IMR-90 (cell line): ENCODE data around the gene NOC2L. TPM values are rescaled to one million over a fixed set of nuclear protein-coding genes. Genes with fewer than 3 reads are reported as not detected.

ENCODE experiments used
- ATAC-seq: fragments of 200-7000 bp; cut with Tn5 transposase; 2 replicates; pipeline ENCODE4 v1.9.1; 2020; ENCODE audit warnings: low read depth, mild to moderate bottlenecking, moderate library complexity
- BruUV-seq: library from RNA; stranded (reverse); fragments of 400-500 nt; replicated peaks from 2 replicates; lab custom pipeline; 2021; lab: Mats Ljungman, UMichigan
- CTCF ChIA-PET: fragments of 300-600 bp; formaldehyde crosslinking; extraction: SDS; loops from one replicate; lab custom pipeline; 2021; ENCODE audit warnings: antibody characterized with exemption; lab: Yijun Ruan, JAX
- POLR2A ChIA-PET: fragments of 300-600 bp; sonication (Branson Sonifier 250); formaldehyde crosslinking; loops from one replicate; lab custom pipeline; 2022; ENCODE audit warnings: antibody characterized with exemption; ENCODE audit not compliant: unreplicated experiment; lab: Charles Lee
- DNase-seq: peaks from one replicate; pipeline ENCODE4 v3.0.0; 2013
- H2AFZ ChIP-seq: replicated peaks from 2 replicates; pipeline ENCODE3; 2013; ENCODE audit warnings: low read length, mild to moderate bottlenecking; ENCODE audit not compliant: poor library complexity
- H2AK5ac ChIP-seq: 2 replicates; pipeline ENCODE4 v1.6.1; 2013; ENCODE audit warnings: low read depth, low read length, inconsistent platforms
- H2AK9ac ChIP-seq: replicated peaks from 2 replicates; pipeline ENCODE3; 2013; ENCODE audit warnings: mild to moderate bottlenecking, low read depth, low read length, moderate library complexity; ENCODE audit not compliant: poor library complexity
- H2BK120ac ChIP-seq: 2 replicates; pipeline ENCODE4 v1.6.1; 2013; ENCODE audit warnings: low read depth, low read length, inconsistent platforms
- H2BK15ac ChIP-seq: 3 replicates; pipeline ENCODE4 v1.6.1; 2013; ENCODE audit warnings: low read depth, low read length, inconsistent platforms
- H2BK20ac ChIP-seq: 2 replicates; pipeline ENCODE4 v1.6.1; 2013; ENCODE audit warnings: low read depth, mild to moderate bottlenecking, inconsistent platforms, low read length, moderate library complexity
- H2BK5ac ChIP-seq: 2 replicates; pipeline ENCODE4 v1.6.1; 2013; ENCODE audit warnings: mild to moderate bottlenecking, low read depth, low read length, inconsistent platforms; ENCODE audit not compliant: poor library complexity, severe bottlenecking
- H3K14ac ChIP-seq: replicated peaks from 2 replicates; pipeline ENCODE4 v1.6.1; 2013; ENCODE audit warnings: low read depth, low read length, inconsistent platforms
- H3K18ac ChIP-seq: 2 replicates; pipeline ENCODE4 v1.6.1; 2013; ENCODE audit warnings: low read depth, low read length, control low read depth
- H3K23ac ChIP-seq: 2 replicates; pipeline ENCODE4 v1.6.1; 2013; ENCODE audit warnings: low read depth, low read length, inconsistent platforms
- H3K27ac ChIP-seq: 2 replicates; pipeline ENCODE4 v1.5.1; 2013; ENCODE audit warnings: mild to moderate bottlenecking, control low read depth, low read length; ENCODE audit not compliant: insufficient read depth
- H3K27me3 ChIP-seq: 2 replicates; pipeline ENCODE4 v1.6.1; 2013; ENCODE audit warnings: low read length; ENCODE audit not compliant: control insufficient read depth, insufficient read depth
- H3K36me3 ChIP-seq: 2 replicates; pipeline ENCODE4 v1.6.1; 2013; ENCODE audit warnings: low read length, mixed read lengths; ENCODE audit not compliant: control insufficient read depth, insufficient read depth
- H3K4ac ChIP-seq: 2 replicates; pipeline ENCODE4 v1.6.1; 2013; ENCODE audit warnings: low read depth, low read length, inconsistent platforms
- H3K4me1 ChIP-seq: 2 replicates; pipeline ENCODE4 v1.6.1; 2013; ENCODE audit warnings: low read length, mixed read lengths; ENCODE audit not compliant: control insufficient read depth, insufficient read depth
- H3K4me2 ChIP-seq: 2 replicates; pipeline ENCODE4 v1.6.1; 2013; ENCODE audit warnings: low read depth, mild to moderate bottlenecking, control low read depth, low read length, moderate library complexity
- H3K4me3 ChIP-seq: 2 replicates; pipeline ENCODE4 v1.5.1; 2013; ENCODE audit warnings: low read depth, mild to moderate bottlenecking, control low read depth, low read length, moderate library complexity; ENCODE audit not compliant: insufficient read depth
- H3K56ac ChIP-seq: 2 replicates; pipeline ENCODE4 v1.6.1; 2013; ENCODE audit warnings: low read length, inconsistent platforms; ENCODE audit not compliant: insufficient read depth; ENCODE audit errors: extremely low read depth
- H3K79me1 ChIP-seq, 2 experiments: 2 replicates each; pipeline ENCODE4 v1.6.1; 2013; ENCODE audit warnings: low read length in 2 of 2, inconsistent platforms in 1 of 2, low read depth in 1 of 2
- H3K9ac ChIP-seq: 2 replicates; pipeline ENCODE4 v1.6.1; 2013; ENCODE audit warnings: low read depth, low read length, control low read depth
- H3K9me1 ChIP-seq: 2 replicates; pipeline ENCODE4 v1.6.1; 2013; ENCODE audit warnings: low read length, inconsistent platforms; ENCODE audit not compliant: insufficient read depth
- H3K9me3 ChIP-seq: 2 replicates; pipeline ENCODE4 v1.6.1; 2013; ENCODE audit warnings: low read length; ENCODE audit not compliant: control insufficient read depth, insufficient read depth
- H4K20me1 ChIP-seq: 2 replicates; pipeline ENCODE4 v1.6.1; 2013; ENCODE audit warnings: low read length, inconsistent platforms; ENCODE audit not compliant: insufficient read depth
- H4K5ac ChIP-seq: 2 replicates; pipeline ENCODE4 v1.6.1; 2013; ENCODE audit warnings: mild to moderate bottlenecking, low read depth, low read length, control low read depth
- H4K8ac ChIP-seq, 2 experiments: 2 replicates each; pipeline ENCODE4 v1.6.1; 2013; ENCODE audit warnings: low read depth in 2 of 2, low read length in 2 of 2, control low read depth in 1 of 2, inconsistent platforms in 1 of 2
- H4K91ac ChIP-seq: 2 replicates; pipeline ENCODE4 v1.6.1; 2013; ENCODE audit warnings: low read depth, low read length, inconsistent platforms; ENCODE audit not compliant: insufficient read depth
- BHLHE40 ChIP-seq: fragments of 150-350 bp; IDR thresholded peaks from 2 replicates; pipeline ENCODE4 v1.6.1; 2016; ENCODE audit warnings: mild to moderate bottlenecking, low read depth, low read length
- CEBPB ChIP-seq: IDR thresholded peaks from 2 replicates; pipeline ENCODE4 v1.6.1; 2012; ENCODE audit warnings: low read depth, low read length, improper control_type of control experiment
- CHD1 ChIP-seq: IDR thresholded peaks from 2 replicates; pipeline ENCODE4 v1.6.1; 2012; ENCODE audit warnings: low read depth, low read length, improper control_type of control experiment
- CTCF ChIP-seq: conservative IDR thresholded peaks from 2 replicates; pipeline ENCODE4 v1.5.1; 2012; ENCODE audit warnings: mild to moderate bottlenecking, low read depth, low read length, improper control_type of control experiment
- ELK1 ChIP-seq: fragments of 150-350 bp; IDR thresholded peaks from 2 replicates; pipeline ENCODE4 v1.6.1; 2016; ENCODE audit warnings: low read depth, mild to moderate bottlenecking, low read length, moderate library complexity, borderline replicate concordance
- FOS ChIP-seq: fragments of 150-350 bp; IDR thresholded peaks from 2 replicates; pipeline ENCODE4 v1.6.1; 2016; ENCODE audit warnings: low read depth, low read length
- MAFK ChIP-seq: IDR thresholded peaks from 2 replicates; pipeline ENCODE4 v1.6.1; 2012; ENCODE audit warnings: low read depth, low read length, improper control_type of control experiment
- MAZ ChIP-seq: IDR thresholded peaks from 2 replicates; pipeline ENCODE4 v1.6.1; 2012; ENCODE audit warnings: low read depth, mild to moderate bottlenecking, low read length, improper control_type of control experiment, moderate library complexity, borderline replicate concordance
- MXI1 ChIP-seq: IDR thresholded peaks from 2 replicates; pipeline ENCODE4 v1.6.1; 2012; ENCODE audit warnings: low read depth, mild to moderate bottlenecking, low read length, moderate library complexity, borderline replicate concordance
- NFE2L2 ChIP-seq: fragments of 150-350 bp; IDR thresholded peaks from 2 replicates; pipeline ENCODE4 v1.6.1; 2016; ENCODE audit warnings: low read depth, mild to moderate bottlenecking, low read length
- POLR2A ChIP-seq: IDR thresholded peaks from 2 replicates; pipeline ENCODE4 v1.6.1; 2012; ENCODE audit warnings: mild to moderate bottlenecking, low read depth, low read length
- RAD21 ChIP-seq: IDR thresholded peaks from 2 replicates; pipeline ENCODE4 v1.6.1; 2012; ENCODE audit warnings: low read length, improper control_type of control experiment
- RCOR1 ChIP-seq: IDR thresholded peaks from 2 replicates; pipeline ENCODE4 v1.6.1; 2012; ENCODE audit warnings: mild to moderate bottlenecking, low read length, improper control_type of control experiment; ENCODE audit not compliant: insufficient replicate concordance
- RFX5 ChIP-seq: IDR thresholded peaks from 2 replicates; pipeline ENCODE4 v1.8.0; 2012; ENCODE audit warnings: low read depth, mild to moderate bottlenecking, low read length, moderate library complexity
- SMC3 ChIP-seq: fragments of 150-350 bp; IDR thresholded peaks from 2 replicates; pipeline ENCODE4 v1.6.1; 2016; ENCODE audit warnings: low read depth, mild to moderate bottlenecking, antibody characterized with exemption, low read length, moderate library complexity
- USF2 ChIP-seq: fragments of 150-350 bp; IDR thresholded peaks from 2 replicates; pipeline ENCODE4 v1.6.1; 2017; ENCODE audit warnings: mild to moderate bottlenecking, antibody characterized with exemption, low read length, low read depth
- WGBS, 2 experiments: methylation state at CpG; one replicate each; pipeline versions ENCODE4 v1.1.5 to v1.1.7; 2013; ENCODE audit warnings: missing lambda C conversion rate in 2 of 2; ENCODE audit not compliant: insufficient read length in 1 of 2; ENCODE audit errors: extremely low coverage in 2 of 2; 5-methylcytosine and 5-hydroxymethylcytosine counted together
- dilution Hi-C: fragments of 300-500 bp; cut with HindIII; formaldehyde crosslinking; loops from one replicate; pipeline ENCODE4 v1.14.3; 2018; ENCODE audit warnings: low sequenced_read_pairs; ENCODE audit not compliant: unreplicated experiment
- in situ Hi-C: fragments of 300-500 bp; cut with MboI; formaldehyde crosslinking; loops from 3 replicates; pipeline ENCODE4 v1.14.3; 2019; ENCODE audit warnings: low sequenced_read_pairs, inconsistent platforms, mixed read lengths
- intact Hi-C: fragments of 100-400 bp; cut with micrococcal nuclease; formaldehyde crosslinking; loops from 2 replicates; pipeline ENCODE4 v1.10.0; 2022
- polyA plus RNA-seq, 3 experiments: library from polyadenylated mRNA; depleted of rRNA; stranded (reverse); fragments of >200 nt; gene quantifications; 2 replicates each; pipeline ENCODE4 v1.2.3, GENCODE V29; 2012; ENCODE audit warnings: low replicate concordance in 1 of 3
- total RNA-seq: library from RNA; depleted of rRNA; stranded (reverse); fragments of >200 nt; gene quantifications from 2 replicates; pipeline ENCODE4 v1.2.3, GENCODE V29; 2012

The NOC2L gene
- total and polyA plus RNA-seq, 2 of the 4 experiments (the other 2 are of a cell fraction): 74.2 to 106 TPM

GRCh38 chr1:908661-909060 is 50.4 kb downstream of the NOC2L start:
- in situ Hi-C loops: no loop called here
- no TSS peak for BruUV-seq
- H3K4me1 ChIP-seq: peaks cover 30% of the 10 kb centered on the region
- no peak overlapping the region for H3K18ac ChIP-seq
- H3K56ac ChIP-seq: no peak overlapping the region
- no peaks in the 10 kb centered on the region for H3K9me3 ChIP-seq
- H3K4me3 ChIP-seq: no peak overlapping the region
- H4K8ac ChIP-seq: no peak overlapping the region
- no peaks in the 10 kb centered on the region for H3K36me3 ChIP-seq
- dilution Hi-C loops: no loop called here
- H3K27me3 ChIP-seq: no peaks in the 10 kb centered on the region
- H3K9ac ChIP-seq: no peak overlapping the region
- H2BK20ac ChIP-seq: no peak overlapping the region
- H2BK5ac ChIP-seq: no peak overlapping the region
- no peak overlapping the region for H3K4ac ChIP-seq
- no peak overlapping the region for H4K91ac ChIP-seq
- H3K14ac ChIP-seq: no peak overlapping the region
- TF ChIP-seq MAFK (no peak), CEBPB (no peak), MAZ (no peak), BHLHE40 (no peak), RAD21 (no peak), POLR2A (no peak), USF2 (no peak), NFE2L2 (no peak), FOS (no peak), CTCF (no peak), RFX5 (no peak), SMC3 (no peak), MXI1 (no peak), CHD1 (no peak), ELK1 (no peak), RCOR1 (no peak)
- peaks cover 0 to 7% of the 10 kb centered on the region in 2 experiments; a peak in 1 of 4 replicates for H3K79me1 ChIP-seq
- CTCF ChIA-PET: no interaction called here
- no peak overlapping the region for H2BK120ac ChIP-seq
- POLR2A ChIA-PET: no interaction called here
- no peak for DNase-seq
- no peak overlapping the region for H3K4me2 ChIP-seq
- no peak overlapping the region for H4K5ac ChIP-seq
- no peak overlapping the region for H3K27ac ChIP-seq
- H2AFZ ChIP-seq: no peak overlapping the region
- WGBS, 2 experiments: no CpG with 5 or more reads among the region's 16 CpGs
- H3K9me1 ChIP-seq: no peaks in the 10 kb centered on the region
- H2BK15ac ChIP-seq: no peak overlapping the region
- H3K23ac ChIP-seq: no peak overlapping the region
- intact Hi-C loops: no loop called here
- H2AK9ac ChIP-seq: no peak overlapping the region
- ATAC-seq: no peak
- H4K20me1 ChIP-seq: no peaks in the 10 kb centered on the region; the same call in 1 of the 2 replicates
- H2AK5ac ChIP-seq: no peak overlapping the region
